Breast epithelium (tissue), 3 donors: ENCODE measurements around the gene GFRA1.

ENCODE experiments used
- POLR2A ChIP-seq: fragments of 450-650 bp; IDR thresholded peaks from one replicate; pipeline ENCODE4 v1.6.1; 2016; ENCODE audit warnings: antibody characterized with exemption, mild to moderate bottlenecking, moderate library complexity
- POLR2AphosphoS5 ChIP-seq, 3 donors: sonication (generic); formaldehyde crosslinking; IDR thresholded peaks; one replicate each; pipeline ENCODE4 v1.6.1; 2017; ENCODE audit warnings: antibody characterized with exemption in 3 of 3
- TF ChIP-seq, protein P1 (sequence below), 3 donors: fragments of 450-650 bp; IDR thresholded peaks; one replicate each; pipeline ENCODE4 v1.5.1; 2016 to 2017; ENCODE audit warnings: antibody characterized with exemption in 3 of 3, mild to moderate bottlenecking in 3 of 3, moderate library complexity in 3 of 3

GRCh38 chr10:116186273-116186672 is 86.7 kb downstream of the GFRA1 start:
- TF ChIP-seq, protein P1, sequence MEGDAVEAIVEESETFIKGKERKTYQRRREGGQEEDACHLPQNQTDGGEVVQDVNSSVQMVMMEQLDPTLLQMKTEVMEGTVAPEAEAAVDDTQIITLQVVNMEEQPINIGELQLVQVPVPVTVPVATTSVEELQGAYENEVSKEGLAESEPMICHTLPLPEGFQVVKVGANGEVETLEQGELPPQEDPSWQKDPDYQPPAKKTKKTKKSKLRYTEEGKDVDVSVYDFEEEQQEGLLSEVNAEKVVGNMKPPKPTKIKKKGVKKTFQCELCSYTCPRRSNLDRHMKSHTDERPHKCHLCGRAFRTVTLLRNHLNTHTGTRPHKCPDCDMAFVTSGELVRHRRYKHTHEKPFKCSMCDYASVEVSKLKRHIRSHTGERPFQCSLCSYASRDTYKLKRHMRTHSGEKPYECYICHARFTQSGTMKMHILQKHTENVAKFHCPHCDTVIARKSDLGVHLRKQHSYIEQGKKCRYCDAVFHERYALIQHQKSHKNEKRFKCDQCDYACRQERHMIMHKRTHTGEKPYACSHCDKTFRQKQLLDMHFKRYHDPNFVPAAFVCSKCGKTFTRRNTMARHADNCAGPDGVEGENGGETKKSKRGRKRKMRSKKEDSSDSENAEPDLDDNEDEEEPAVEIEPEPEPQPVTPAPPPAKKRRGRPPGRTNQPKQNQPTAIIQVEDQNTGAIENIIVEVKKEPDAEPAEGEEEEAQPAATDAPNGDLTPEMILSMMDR (IDR thresholded peaks at IDR 0.05), result no peak
- no peak for TF ChIP-seq POLR2A
- no peak for TF ChIP-seq POLR2AphosphoS5 (IDR thresholded peaks at IDR 0.05)
